ENCODE results near the gene SNTA1.
A peak's percentile ranks its signal among the peaks of the same experiment; 100 is the strongest.
"Not testable (repeated sequence)": the region's sequence is repeated elsewhere in the genome, so short reads cannot be mapped to it uniquely, and the experiment has no call there.

Gene SNTA1

DNA sequence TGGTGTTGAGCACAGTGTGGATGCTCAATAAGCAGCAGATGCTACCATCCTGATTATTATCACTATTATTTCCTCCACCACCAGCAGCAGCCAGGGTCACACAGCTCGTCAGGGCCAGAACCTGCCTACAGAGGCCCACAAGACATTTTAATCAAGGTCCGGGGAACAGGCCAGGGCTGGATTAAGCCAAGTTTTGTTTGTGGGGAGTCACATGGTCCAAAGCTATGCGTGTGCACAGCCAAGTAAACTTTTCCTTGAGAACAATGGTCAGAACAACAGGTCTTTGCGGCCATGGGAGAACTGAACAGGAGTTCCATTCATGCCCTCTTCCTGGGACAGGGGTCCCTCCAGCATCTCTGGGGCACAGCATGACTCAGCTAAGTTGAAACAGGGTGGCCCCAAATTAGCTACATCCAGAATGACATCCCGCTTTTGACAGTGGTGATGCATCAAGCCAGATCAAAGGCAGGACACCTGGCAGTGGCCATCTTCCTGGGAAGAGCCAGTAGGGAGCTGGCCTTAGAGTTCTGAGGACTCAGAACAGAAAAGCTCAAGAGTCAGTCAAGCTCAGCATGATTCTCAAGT lies 11.7 kb downstream of the SNTA1 start:
- no peak for DNase-seq (ENCODE audit: low read depth in 2 of 2)

DNA sequence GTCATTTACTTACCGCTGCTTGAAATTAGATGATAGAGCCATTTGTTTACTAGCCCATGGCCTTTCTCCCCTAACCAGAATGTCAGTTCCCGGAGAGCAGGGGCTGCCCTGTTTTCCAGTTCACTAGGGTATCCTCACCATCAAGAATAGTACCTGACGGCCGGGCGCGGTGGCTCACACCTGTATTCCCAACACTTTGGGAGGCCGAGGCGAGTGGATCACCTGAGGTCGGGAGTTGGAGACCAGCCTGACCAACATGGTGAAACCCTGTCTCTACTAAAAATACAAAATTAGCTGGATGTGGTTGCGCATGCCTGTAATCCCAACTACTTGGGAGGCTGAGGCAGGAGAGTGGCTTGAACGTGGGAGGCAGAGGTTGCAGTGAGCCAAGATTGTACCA lies 19.7 kb downstream of the SNTA1 start:
- not testable (repeated sequence) for DNase-seq (ENCODE audit: low read depth in 2 of 2)

DNA sequence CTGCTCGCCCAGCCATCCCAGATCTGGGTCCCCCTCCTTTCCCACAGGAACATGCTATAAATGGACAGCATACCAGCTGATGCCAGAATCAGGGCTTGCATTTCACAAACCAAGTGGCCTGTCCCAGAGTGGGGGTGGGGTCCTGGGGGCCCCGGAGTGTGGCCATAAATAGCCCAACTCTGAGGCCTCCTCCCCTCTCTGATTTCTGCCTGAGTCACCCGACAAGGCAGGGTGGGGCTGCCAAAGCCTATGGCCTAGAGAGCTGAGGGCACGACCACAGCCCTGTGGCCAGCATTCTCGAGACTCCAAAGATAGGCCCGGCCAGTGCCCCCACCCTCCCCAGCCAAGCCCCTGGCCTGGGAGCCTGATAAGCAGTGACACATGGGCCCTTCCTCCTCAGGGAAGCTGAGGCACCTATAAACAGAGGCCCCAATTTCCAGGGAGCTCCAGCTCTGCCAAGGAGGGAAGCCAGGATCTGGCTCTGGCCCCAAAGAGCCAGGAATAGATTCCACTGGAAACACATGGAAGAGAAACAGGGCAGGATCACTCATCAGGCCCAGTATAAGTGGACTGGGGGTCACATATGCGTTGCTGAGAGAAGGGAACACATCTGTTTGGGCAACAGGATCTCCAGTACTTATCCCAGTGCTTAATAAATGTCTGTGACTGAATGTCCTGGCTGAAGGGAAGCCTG lies 20.3 kb downstream of the SNTA1 start:
- DNase-seq (ENCODE audit: low read depth in 2 of 2) = no peak

DNA sequence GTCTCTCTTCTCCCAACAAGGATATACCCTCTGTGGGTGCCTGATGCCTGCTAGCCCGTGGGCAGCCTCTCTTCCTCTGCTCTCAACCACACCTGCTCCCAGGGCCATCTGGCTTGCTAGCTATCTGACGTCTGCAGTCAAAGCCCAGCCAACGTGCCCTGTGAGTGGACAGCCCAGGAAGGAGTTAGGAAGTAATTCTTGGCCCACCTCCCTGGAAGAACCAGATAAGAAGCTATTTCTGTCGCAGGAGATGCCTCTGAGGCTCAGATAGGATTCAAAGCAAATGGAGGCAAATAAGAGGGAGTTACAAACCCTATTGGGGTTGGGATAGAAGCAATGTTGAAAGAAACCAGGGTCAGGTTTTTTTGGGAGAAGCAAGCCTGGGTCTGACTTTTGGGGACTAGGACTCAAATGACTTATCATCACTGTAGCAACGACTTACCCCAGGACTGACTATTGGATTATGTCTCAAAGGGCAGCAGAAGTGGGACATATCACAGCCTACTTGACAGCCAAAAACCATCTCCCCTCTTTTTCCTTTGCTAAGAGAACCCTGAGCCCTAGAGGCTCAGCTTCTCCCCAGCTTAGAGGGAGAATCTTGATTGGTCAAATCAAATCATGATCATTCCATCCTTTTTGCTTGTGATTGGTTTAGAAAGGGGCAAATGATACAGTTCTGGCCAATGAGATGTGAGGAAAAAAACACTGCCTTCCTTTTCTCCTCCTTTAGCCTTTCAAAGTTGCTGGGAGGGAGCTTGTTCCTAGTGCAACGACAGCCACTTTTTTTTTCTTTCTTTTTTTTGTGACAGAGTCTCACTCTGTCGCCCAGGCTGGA lies 24.2 kb downstream of the SNTA1 start:
- no peak for DNase-seq (ENCODE audit: low read depth in 2 of 2)

DNA sequence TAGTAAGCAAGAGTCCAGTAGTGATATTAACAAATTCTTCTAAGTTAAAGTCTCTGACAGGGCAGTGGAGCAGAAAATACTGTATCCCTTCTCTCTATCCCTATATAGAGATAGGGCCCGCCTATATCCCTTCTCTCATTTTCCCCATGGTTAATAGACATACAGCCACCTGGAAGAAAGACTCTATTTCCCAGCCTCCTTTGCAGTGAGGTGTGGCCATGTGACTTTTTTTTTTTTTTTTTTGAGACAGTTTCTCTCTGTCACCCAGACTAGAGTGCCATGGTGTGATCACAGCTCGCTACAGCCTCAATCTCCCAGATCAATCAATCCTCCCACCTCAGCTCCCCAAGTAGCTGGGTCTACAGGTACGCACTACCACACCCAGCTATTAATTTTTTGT lies 25.5 kb downstream of the SNTA1 start:
- DNase-seq (ENCODE audit: low read depth in 2 of 2) = no peak

DNA sequence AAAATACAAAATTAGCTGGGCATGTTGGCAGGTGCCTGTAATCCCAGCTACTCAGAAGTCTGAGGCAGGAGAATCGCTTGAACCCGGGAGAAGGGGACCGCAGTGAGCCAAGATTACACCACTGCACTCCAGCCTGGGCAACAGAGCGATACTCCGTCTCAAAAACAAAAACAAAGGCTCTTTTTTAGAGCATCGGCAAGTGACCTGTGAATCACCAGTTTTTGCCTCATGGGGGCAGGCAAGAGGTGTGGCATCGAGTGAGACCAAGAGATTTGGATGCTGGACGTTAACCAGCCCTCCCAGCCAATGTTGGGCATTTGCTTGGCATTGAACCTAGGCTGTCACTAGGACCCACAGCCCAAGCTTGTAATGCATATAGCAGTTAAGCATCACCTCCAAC lies 27.6 kb downstream of the SNTA1 start:
- no peak for DNase-seq (ENCODE audit: low read depth in 2 of 2)

DNA sequence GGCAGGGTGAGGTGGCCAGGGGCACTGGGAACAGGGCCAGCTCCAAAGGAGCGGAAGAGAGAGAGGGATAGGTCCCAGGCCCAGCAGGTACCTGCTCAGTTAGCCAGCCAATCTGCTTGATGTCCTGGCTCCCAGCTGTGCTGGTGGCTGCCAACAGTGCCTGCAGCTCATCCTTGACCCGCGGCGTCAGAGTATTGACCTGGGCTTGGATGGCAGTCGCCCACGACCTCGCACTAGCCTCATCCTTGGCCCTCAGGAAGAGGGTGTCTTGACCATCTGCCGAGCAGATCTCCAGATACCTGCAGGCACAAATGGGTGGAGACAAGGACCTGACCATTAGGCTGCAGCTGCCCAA lies 31.1 kb downstream of the SNTA1 start:
- no peak for DNase-seq (ENCODE audit: low read depth in 2 of 2)

DNA sequence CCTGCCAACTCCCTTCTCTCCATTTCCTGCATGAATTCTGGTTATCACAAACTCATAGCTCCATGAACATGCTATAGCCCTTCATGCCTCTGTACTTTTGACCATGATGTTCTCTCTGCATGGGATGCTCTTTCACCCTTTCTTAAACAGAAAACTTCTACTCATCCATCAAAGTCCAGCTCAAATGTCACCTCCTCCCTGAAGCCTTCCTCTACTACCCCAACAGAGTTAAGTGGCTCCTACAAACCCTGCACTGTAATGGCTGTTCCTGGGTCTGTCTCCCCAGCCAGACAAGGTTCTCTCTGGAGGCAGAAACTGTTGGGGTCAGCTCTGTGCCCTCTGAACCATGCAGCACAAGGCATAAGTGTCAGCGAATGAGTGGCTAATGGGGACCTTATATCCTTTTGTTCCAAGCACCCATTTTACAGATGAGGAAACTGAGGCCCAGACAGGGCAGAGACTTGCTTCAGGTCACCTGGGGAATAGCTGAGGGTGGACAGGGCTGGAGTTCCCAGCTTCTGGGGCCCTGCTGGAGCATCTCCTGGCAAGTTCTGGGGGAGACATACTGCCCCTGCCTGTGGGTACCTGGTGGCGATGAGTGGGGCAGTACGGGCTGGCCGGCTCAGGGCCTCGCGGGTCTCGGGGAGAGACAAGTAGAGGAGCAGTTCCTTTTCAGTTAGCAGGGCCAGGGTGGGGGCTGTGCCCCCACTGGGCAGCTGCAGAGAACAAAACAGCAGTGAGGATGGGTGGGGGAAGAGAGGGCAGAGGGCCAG lies 31.7 kb downstream of the SNTA1 start:
- DNase-seq (ENCODE audit: low read depth in 2 of 2) = no peak

DNA sequence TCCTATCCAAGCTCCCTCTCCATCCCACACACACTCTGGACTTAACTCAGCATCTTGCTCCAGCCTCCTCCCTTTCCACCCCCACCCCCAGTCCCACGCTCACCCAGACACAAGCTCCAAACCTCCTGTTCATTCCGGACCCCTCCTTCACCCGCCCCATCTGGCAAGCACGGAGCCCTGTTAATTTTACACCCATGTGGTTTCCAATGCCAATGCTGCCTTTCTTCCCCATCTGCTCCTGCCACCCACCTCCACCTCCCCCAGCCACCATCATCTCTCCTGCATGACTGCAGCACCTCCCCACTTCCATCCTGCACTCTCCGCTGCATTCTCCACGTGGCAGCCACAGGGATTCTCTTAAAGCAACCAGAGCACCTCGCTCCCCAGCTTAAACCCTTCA lies 32.3 kb downstream of the SNTA1 start:
- DNase-seq (ENCODE audit: low read depth in 2 of 2) = no peak

DNA sequence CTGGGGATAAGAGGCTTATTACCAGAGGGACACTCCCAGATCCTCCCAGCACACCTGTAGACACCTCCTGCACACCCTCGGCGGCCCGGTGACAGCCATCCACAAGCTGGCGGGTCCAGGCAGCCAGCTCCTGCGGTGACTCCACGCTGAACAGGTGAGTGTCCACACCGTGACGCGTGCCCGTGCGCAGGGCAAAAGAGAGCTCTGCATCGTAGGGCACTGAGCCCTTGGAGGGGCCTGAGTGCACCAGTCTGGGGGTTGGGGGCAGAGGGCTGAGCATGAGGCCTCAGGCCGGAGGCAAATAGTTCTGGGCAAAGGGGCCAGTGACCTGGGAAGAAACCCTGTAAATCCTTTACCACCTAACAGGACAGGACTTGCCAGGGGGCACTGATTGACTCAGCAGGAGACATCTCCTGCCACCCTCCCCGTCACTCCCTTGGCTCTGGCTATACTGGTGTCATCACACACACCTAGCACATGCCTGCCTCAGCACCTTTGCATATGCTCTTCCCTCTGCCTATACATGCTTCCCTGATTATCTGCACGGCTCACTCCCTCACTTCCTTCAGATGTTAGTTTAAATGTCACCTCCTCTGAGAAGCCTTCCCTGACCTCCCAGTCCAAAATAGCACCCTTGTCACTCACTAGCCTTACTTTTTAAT lies 33.4 kb downstream of the SNTA1 start:
- no peak for DNase-seq (ENCODE audit: low read depth in 2 of 2)

DNA sequence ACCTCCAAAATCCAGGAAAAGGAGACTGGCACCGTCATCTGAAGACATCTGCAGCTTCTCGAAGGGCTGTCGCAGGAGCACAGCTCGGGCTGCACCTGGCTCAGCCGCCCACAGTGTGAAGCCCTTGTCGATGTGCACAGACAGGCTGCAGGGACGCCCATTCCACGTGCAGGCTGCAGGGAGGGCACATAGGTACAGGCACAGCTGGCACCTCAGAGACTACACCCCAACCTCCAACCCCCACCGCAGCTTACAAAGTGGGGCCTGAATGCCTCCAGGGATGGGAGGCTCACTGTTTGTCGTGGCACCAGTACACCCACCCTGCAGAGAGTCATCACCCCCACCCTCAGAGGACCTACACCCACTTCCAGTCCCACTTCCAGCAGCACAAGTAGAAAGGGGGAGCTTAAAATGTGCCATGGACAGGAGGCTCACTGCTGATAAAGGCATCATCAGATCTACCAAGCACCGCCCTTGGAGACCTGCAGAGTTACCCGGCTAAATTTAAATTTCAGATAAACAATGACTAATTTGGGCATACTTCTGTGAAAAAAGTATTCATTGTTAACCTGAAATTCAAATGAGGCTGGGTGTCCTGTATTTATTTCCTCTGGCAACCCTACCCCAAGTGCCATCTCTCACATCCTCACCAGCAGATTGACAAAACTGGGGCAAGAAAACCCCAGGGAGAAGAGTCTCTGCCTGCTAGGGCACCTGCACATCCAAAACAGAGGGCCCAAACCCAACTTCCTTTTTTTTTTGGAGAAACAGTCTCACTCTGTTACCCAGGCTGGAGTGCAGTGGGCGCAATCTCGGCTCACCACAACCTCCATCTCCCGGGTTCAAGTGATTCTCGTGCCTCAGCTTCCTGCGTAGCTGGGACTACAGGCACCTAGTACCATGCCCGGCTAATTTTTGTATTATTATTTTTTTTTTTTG lies 34.6 kb downstream of the SNTA1 start:
- no peak for DNase-seq (ENCODE audit: low read depth in 2 of 2)

DNA sequence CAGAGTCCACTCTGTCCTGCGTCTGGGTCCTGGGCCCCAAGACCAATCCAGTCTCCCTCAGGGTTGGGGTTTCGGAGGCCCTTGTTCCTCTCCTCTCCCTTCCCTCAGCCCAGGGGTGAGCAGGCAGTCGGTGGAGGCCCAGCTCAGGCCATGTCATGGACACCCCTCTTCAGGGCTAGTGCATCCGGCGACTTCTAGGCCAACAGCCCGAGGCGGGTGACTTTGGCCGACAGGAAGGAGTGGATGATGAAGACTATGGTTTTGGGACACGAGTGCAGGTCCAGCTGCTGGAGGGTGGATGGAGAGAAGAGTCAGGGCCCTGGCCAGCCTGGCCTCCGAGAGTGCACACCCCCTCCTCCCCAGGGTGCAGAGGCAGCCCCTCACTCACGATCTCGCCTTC lies 35.2 kb downstream of the SNTA1 start:
- DNase-seq (ENCODE audit: low read depth in 2 of 2) = no peak

DNA sequence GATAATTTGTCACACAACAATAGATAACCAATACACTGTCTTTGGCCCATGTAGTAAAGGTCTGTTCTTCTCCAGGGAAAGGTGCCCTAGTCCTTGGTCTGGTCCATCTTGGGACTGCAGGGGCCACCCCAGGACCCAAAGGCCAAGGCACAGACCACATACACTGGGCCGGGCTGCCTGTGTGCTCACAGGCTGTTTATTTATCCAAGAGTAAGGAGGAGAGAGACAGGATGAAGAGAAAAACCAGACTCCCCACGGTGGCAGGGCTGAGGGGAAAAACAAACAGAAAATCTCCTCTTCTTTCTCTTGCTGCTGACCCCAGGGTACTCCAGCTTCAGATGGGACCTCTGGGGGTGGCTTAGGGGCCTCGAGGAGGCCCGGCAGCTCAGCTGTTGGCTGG lies 35.8 kb downstream of the SNTA1 start:
- no peak for DNase-seq (ENCODE audit: low read depth in 2 of 2)

DNA sequence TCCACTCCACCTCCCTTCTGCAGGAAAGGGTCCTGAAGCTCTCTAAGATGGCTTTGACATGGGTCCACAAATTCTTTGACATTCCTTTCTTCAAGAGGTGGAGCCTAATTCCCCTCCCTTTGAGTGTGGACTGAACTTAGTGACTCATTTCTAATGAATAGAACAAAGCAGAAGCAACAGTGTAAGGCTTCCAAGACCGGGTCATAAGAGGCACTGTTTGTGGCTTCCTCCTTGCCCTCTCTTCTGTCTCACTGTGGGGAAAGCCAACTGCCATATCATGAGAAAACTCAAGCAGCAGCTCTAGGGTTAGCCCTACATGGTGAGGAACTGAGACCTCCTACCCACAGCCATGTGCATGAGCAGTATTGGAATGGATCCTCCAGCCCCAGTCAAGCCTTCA lies 36.3 kb downstream of the SNTA1 start:
- DNase-seq (ENCODE audit: low read depth in 2 of 2) = no peak

DNA sequence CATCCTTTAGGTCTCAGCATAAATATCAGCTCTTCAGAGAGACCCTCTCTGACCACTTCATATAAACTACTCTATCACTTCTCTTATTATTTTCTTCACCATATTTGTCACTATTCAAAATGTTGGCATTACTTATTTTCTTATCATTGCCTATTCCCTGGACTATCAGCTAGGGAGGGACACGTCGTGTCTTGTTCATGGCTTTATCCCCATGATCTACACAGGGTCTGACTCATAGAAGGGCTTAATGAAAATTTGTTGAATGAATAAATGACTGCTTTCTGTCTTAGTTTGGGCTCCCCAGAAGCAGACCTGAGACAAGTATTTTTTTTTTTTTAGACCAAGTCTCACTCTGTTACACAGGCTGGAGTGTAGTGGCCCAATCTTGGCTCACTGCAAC lies 39.3 kb downstream of the SNTA1 start:
- no peak for DNase-seq (ENCODE audit: low read depth in 2 of 2)

DNA sequence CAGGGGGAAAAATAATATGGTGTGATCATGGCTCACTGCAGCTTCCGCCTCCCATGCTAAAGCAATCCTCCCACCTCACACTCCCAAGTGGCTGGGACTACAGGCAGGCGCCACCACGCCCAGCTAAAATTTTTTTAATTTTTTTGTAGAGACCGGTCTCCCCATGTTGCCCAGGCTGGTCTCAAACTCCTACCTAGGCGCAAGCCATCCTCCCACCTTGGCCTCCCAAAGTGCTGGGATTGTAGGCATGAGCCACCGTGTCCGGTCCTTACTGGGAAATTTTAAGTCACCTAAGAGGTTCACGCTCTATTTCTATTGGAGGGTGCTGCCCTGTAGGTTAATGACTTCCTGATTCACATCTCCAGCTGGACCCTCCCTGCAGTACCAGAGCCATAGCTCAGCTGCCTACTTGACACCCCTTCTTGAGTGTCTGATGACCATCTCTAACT lies 41.6 kb downstream of the SNTA1 start:
- no peak for DNase-seq (ENCODE audit: low read depth in 2 of 2)

DNA sequence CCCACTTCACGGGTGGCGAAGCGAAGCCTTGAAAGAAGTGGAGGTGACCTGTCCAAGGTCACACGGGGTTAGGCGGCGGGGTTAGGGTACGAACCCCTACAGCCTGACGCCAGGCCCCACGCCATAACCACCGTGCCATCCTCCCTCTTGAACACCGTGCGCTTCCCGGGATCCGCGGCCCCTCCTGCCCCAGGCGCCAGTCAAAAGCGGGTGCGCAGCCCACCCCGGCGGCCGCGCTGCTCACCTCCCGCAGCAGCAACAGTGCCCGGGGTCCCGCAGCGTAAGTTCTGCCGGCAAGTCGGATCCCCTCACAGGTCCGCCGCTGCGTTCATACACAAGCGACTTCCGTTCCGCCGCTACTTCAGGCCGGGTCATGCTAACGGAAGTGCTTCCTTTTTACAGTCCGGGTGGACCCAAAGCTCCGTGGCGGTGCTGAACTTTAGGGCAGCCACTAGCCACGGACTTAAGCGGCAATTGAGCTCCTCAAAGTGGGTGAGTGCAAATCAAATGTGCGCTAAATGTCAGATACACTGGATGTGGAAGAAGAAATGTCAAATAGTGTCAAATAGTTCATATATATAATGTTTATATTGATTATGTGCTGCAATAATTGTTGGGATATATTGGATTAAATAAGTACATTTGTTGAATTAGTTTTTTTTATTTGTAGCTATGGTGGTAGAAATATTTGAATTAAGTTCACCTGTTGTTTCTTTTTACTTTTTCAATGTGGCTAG lies 42.2 kb downstream of the SNTA1 start, which contains the start of gene CDK5RAP1:
Gene CDK5RAP1, minus strand, starts transcription at position 336 of the 737 bp plus-strand sequence. CDS start 4,455 bp downstream, outside the sequence.
- DNase-seq (ENCODE audit: low read depth in 2 of 2) = peak; percentile 79 to 82

DNA sequence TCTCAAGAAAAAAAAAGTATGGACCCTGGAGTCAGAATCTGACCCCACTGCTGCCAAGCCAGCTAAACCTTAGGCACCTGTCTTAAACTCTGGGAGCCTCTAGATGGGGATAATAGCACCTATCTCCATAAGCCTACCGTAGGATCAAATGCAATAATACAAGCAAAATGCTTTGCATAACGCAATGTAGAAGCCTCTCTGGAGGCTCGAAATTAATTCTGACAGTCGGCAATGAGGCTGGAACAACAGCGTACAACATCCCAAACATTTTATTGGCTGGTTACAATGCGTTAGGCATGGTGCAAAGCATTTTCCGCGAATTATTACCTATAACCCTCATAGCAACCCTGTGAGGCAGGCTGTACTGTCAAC lies 42.8 kb downstream of the SNTA1 start:
- DNase-seq (ENCODE audit: low read depth in 2 of 2) = no peak

DNA sequence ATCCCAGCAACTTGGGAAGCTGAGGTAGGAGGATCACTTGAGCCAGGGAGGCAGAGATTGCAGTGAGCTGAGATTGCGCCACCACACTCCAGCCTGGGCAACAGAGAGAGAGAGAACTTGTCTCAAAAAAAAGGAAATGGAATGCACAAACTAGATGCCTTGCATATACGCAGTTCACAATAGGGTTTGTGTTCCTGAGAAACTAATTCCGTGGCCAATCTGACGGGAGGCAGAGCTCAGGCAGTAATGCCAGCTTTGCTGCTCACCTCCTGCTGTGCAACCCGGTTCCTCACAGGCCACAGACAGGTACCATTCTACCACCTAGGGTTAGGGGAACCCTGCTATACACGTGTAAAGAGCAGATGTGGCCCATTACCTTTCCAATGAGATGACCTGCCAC lies 43.6 kb downstream of the SNTA1 start:
- DNase-seq (ENCODE audit: low read depth in 2 of 2) = no peak

DNA sequence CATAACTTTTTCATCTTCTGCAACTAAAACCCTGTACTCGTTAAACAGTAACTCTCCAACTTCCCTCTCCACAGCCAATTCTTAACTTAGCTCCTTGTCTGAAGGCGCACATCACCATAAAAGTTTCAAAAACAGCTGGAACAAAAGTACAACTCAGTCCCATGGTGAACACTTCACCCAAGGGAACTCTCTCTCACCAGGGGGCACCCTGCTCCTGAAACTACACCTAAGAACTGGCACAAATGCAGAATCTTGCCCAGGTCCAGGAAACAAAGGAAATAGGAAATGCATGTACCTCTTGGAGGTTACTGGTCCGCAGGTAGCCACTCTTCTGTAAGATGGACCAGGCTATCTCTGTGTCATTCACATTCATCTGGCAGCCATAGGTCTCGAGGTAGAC lies 48.8 kb downstream of the SNTA1 start:
- no peak for DNase-seq (ENCODE audit: low read depth in 2 of 2)
